Caco-2 (cell line): Measurements from ENCODE around the gene CERK. TPM values are rescaled to one million over a fixed set of nuclear protein-coding genes. Genes with fewer than 3 reads are reported as not detected.

Experiments used
- BruUV-seq: library from RNA; stranded (reverse); fragments of 400-500 nt; replicated peaks from 2 replicates; lab custom pipeline; 2021; lab: Mats Ljungman, UMichigan
- CTCF ChIA-PET: fragments of 300-600 bp; sonication (Branson Sonifier 250); formaldehyde crosslinking; loops from one replicate; lab custom pipeline; 2022; ENCODE audit warnings: antibody characterized with exemption; lab: Charles Lee
- POLR2A ChIA-PET: fragments of 300-600 bp; sonication (Branson Sonifier 250); formaldehyde crosslinking; loops from one replicate; lab custom pipeline; 2022; ENCODE audit warnings: antibody characterized with exemption; lab: Charles Lee
- DNase-seq, 2 experiments: peaks; one replicate each; pipeline versions ENCODE4 v3.0.0 to v3.0.0-alpha.2; 2020 to 2022
- H3K27me3 ChIP-seq: replicated peaks from 2 replicates; pipeline ENCODE4 v1.6.0; 2011; ENCODE audit warnings: low read length; ENCODE audit not compliant: control insufficient read depth, insufficient read depth
- H3K36me3 ChIP-seq: 2 replicates; pipeline ENCODE4 v1.5.1; 2011; ENCODE audit warnings: low read length; ENCODE audit not compliant: control insufficient read depth, insufficient read depth
- H3K4me1 ChIP-seq: fragments of 250-450 bp; sonication (Bioruptor Pico); 2 replicates; pipeline ENCODE4 v1.5.1; 2020; ENCODE audit warnings: mild to moderate bottlenecking
- H3K4me3 ChIP-seq: 2 replicates; pipeline ENCODE4 v1.5.1; 2011; ENCODE audit warnings: low read depth, mild to moderate bottlenecking, control low read depth, low read length
- H3K9me3 ChIP-seq: fragments of 250-450 bp; sonication (Bioruptor Pico); 2 replicates; pipeline ENCODE4 v1.5.1; 2020; ENCODE audit warnings: mild to moderate bottlenecking, moderate library complexity
- H3K27ac Mint-ChIP-seq: one replicate; pipeline ENCODE4 v1.8.0; 2022; ENCODE audit warnings: mixed read lengths; ENCODE audit not compliant: unreplicated experiment
- H3K27me3 Mint-ChIP-seq: one replicate; pipeline ENCODE4 v1.8.0; 2022; ENCODE audit warnings: mixed read lengths; ENCODE audit not compliant: insufficient read depth, unreplicated experiment
- H3K36me3 Mint-ChIP-seq: one replicate; pipeline ENCODE4 v1.8.0; 2022; ENCODE audit warnings: mild to moderate bottlenecking, mixed read lengths; ENCODE audit not compliant: insufficient read depth, unreplicated experiment
- H3K4me1 Mint-ChIP-seq: one replicate; pipeline ENCODE4 v1.8.0; 2022; ENCODE audit warnings: low read depth, mixed read lengths; ENCODE audit not compliant: unreplicated experiment
- H3K4me3 Mint-ChIP-seq: one replicate; pipeline ENCODE4 v1.8.0; 2022; ENCODE audit warnings: mild to moderate bottlenecking, moderate library complexity, mixed read lengths; ENCODE audit not compliant: unreplicated experiment
- H3K9me3 Mint-ChIP-seq: one replicate; pipeline ENCODE4 v1.8.0; 2022; ENCODE audit warnings: mixed read lengths; ENCODE audit not compliant: unreplicated experiment
- CTCF ChIP-seq, 2 experiments: fragments of 200-600 bp in 1 of 2; IDR thresholded peaks; 1 replicate in 1 of 2; 2 replicates in 1 of 2; pipeline versions ENCODE4 v1.5.1 to v1.8.0; 2011 to 2022; ENCODE audit warnings: antibody characterized with exemption in 1 of 2, control low read depth in 1 of 2, inconsistent platforms in 1 of 2, low read depth in 1 of 2, low read length in 1 of 2, mild to moderate bottlenecking in 1 of 2, moderate library complexity in 1 of 2; ENCODE audit not compliant: insufficient read depth in 1 of 2, severe bottlenecking in 1 of 2, unreplicated experiment in 1 of 2
- intact Hi-C: fragments of 100-400 bp; cut with micrococcal nuclease; formaldehyde crosslinking; loops from one replicate; pipeline ENCODE4 v1.10.0; 2022; ENCODE audit not compliant: unreplicated experiment
- total RNA-seq: library from RNA; stranded (reverse); gene quantifications from 2 replicates; pipeline ENCODE4 v1.2.3, GENCODE V29; 2022

CERK gene
- total RNA-seq, 1 experiment from 2014 or later = 35.0 TPM

GRCh38 chr22:46657996-46658947 lies 79.8 kb downstream of the CERK start:
- Mint-ChIP-seq H3K4me1 (no peaks in the 10 kb centered on the region), H3K36me3 (no peaks in the 10 kb centered on the region), H3K27ac (no peak overlapping the region), H3K9me3 (no peaks in the 10 kb centered on the region), H3K4me3 (no peak overlapping the region), H3K27me3 (no peaks in the 10 kb centered on the region)
- CTCF ChIA-PET = no interaction called here
- no peak overlapping the region for H3K4me3 ChIP-seq
- TF ChIP-seq CTCF (IDR thresholded peaks at IDR 0.05; ENCODE audit: insufficient read depth in 1 of 2, low read depth in 1 of 2, low read length in 1 of 2, severe bottlenecking in 1 of 2, unreplicated experiment in 1 of 2) = no peak
- BruUV-seq = no TSS peak
- POLR2A ChIA-PET = no interaction called here
- intact Hi-C loops = no loop called here
- no peak for DNase-seq
- no peaks in the 10 kb centered on the region for H3K27me3 ChIP-seq
- peaks cover 5% of the 10 kb centered on the region for H3K4me1 ChIP-seq
- H3K9me3 ChIP-seq = no peaks in the 10 kb centered on the region
- no peaks in the 10 kb centered on the region for H3K36me3 ChIP-seq

GRCh38 chr22:46657655-46657953 lies 80.4 kb downstream of the CERK start:
- Mint-ChIP-seq H3K9me3 (no peaks in the 10 kb centered on the region), H3K27ac (no peak overlapping the region), H3K36me3 (no peaks in the 10 kb centered on the region), H3K4me1 (peaks cover 5% of the 10 kb centered on the region), H3K4me3 (no peak overlapping the region), H3K27me3 (no peaks in the 10 kb centered on the region)
- POLR2A ChIA-PET = no interaction called here
- TF ChIP-seq CTCF (IDR thresholded peaks at IDR 0.05; ENCODE audit: insufficient read depth in 1 of 2, low read depth in 1 of 2, low read length in 1 of 2, severe bottlenecking in 1 of 2, unreplicated experiment in 1 of 2) = no peak
- intact Hi-C loops = no loop called here
- Histone ChIP-seq H3K4me1 (peaks cover 12% of the 10 kb centered on the region), H3K27me3 (no peaks in the 10 kb centered on the region), H3K9me3 (no peaks in the 10 kb centered on the region), H3K4me3 (no peak overlapping the region), H3K36me3 (no peaks in the 10 kb centered on the region)
- no peak for DNase-seq
- CTCF ChIA-PET = no interaction called here
- BruUV-seq = no TSS peak

- POLR2A ChIA-PET = no interaction called here
- TF ChIP-seq CTCF (IDR thresholded peaks at IDR 0.05; ENCODE audit: insufficient read depth in 1 of 2, low read depth in 1 of 2, low read length in 1 of 2, severe bottlenecking in 1 of 2, unreplicated experiment in 1 of 2) = no peak
- peaks cover 9% of the 10 kb centered on the region for H3K4me1 Mint-ChIP-seq
- no peaks in the 10 kb centered on the region for H3K27me3 ChIP-seq
- intact Hi-C loops = no loop called here
- no peaks in the 10 kb centered on the region for H3K27me3 Mint-ChIP-seq
- H3K36me3 Mint-ChIP-seq = no peaks in the 10 kb centered on the region
- H3K27ac Mint-ChIP-seq = no peak overlapping the region
- no peaks in the 10 kb centered on the region for H3K9me3 Mint-ChIP-seq
- BruUV-seq = no TSS peak
- DNase-seq = no peak
- H3K4me3 Mint-ChIP-seq = no peak overlapping the region
- CTCF ChIA-PET = no interaction called here
- H3K4me3 ChIP-seq = no peak overlapping the region
- H3K9me3 ChIP-seq = no peaks in the 10 kb centered on the region
- peaks cover 18% of the 10 kb centered on the region for H3K4me1 ChIP-seq
- no peaks in the 10 kb centered on the region for H3K36me3 ChIP-seq
These were observed 81.0 kb downstream of the CERK start for GRCh38 chr22:46656856-46657654.
